ENCODE measurements around the gene ENTPD8.

ENTPD8 gene

DNA sequence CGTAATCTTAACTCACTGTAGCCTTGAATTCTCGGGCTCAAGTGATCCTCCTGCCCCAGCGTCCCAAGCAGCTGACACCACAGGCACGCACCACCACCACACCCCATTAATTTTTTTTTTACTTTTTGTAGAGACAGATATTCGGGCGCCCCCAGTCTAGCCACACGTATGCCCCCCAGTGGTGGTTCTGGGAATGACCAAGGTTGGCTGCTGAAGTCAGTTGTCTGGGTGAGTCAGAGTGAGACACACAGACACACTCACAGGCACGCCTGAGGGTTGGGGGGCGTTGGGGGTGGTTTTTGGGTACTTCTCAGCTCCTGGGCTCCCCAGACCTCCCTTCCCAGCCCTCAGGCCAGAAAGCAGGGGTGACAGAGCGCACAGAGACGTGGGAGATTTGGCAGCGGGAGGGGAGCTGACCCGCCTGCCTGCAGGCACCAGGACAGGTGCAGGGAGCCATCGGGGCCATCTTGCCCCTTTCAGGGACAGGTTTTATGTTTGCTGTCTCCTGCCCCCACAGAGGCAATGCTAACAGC is 4.2 kb upstream of the ENTPD8 start:
- DNase-seq: peak; percentile 33

GRCh38 chr9:137444106-137444790 is 3.1 kb upstream of the ENTPD8 start:
- no peak for DNase-seq

GRCh38 chr9:137441935-137442321 is 771 bp upstream of the ENTPD8 start:
- DNase-seq: peak; percentile 15

DNA sequence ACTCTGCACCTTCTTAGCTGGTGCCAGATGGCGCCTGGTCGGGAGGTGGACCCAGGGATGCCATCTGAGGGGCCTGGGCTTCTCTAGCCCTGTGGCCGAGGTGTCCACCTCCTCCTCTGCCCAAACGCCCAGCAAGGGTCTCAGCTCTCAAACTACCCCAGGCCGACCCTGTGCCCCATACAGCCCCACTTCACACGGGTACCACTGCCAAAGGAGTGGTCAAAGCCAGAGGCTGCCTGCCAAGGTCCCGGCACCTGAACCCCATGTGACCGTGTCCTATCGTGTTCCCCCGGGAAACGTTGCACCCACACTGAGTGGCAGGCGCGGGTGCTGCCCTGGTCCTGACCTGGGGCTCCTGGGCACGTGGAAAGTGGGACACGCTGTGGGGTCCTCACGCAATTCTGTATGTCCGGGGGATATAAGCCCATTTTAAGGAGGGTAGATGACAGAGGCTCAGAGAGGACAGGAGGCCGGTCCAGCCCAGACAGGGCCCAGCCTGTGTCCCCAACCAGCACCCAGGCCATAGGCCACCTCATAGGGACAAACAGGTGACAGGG is 1.9 kb downstream of the ENTPD8 start:
- DNase-seq: no peak

DNA sequence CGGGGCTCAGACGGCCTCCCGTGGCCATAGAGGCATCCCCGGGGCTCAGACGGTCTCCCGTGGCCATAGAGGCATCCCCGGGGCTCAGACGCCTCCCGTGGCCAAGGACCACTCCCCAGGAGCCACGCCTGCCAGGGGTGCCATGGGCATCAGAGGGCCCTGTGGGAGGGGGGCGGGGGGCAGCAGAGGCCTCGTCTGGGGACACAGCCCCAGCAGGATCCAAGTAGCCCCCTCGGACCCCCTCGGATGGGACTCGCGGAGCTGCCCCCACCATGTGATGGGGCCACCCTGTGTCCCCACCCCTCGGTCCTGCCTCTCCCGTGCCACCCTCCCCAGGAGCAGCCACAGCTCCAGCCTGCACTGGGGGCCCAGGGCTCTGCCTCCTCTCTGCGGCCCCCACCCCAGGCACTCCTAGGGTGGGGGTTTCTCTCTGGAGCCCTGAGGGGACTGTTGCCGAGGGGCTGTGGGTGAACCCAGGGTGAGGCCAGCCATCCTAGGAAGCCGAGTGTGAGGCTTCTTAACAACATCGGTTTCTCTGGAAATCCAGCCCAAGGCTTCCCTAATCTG is 2.5 kb downstream of the ENTPD8 start:
- DNase-seq: no peak

GRCh38 chr9:137437691-137438590 is 3.2 kb downstream of the ENTPD8 start:
- DNase-seq: no peak

- no peak for DNase-seq
Observed at GRCh38 chr9:137436761-137437600, 4.2 kb downstream of the ENTPD8 start.

GRCh38 chr9:137435980-137436760 is 5.0 kb downstream of the ENTPD8 start:
- DNase-seq: no peak

DNA sequence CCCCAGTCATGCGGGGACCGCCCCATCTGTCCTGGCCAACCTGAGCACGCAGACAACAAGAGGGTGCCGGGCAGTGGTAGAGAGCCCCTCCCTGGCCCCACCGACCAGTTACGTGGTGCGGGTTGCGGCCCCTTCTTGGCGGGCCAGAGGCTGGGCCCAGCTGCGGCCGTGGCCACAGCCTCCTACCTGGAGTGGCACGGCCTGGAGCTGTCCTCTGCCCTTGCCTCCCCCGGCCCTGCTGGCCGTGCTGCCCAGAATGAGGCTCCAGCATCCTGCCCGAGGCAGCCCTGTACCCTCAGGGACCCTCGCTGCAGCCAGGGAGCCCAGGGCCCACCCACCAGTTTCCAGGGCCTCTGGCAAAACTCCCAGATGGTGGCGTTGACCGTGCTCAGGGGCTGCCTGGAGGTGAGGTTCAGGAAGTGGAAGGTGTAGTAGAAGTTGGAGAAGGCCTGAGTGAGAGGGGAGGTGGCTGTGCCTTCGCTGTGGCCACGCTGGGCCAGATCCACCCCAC is 5.7 kb downstream of the ENTPD8 start:
- no peak for DNase-seq

- DNase-seq: no peak
Observed at GRCh38 chr9:137434498-137435380, 6.4 kb downstream of the ENTPD8 start.

GRCh38 chr9:137433916-137434431 is 7.2 kb downstream of the ENTPD8 start:
- no peak for DNase-seq

DNA sequence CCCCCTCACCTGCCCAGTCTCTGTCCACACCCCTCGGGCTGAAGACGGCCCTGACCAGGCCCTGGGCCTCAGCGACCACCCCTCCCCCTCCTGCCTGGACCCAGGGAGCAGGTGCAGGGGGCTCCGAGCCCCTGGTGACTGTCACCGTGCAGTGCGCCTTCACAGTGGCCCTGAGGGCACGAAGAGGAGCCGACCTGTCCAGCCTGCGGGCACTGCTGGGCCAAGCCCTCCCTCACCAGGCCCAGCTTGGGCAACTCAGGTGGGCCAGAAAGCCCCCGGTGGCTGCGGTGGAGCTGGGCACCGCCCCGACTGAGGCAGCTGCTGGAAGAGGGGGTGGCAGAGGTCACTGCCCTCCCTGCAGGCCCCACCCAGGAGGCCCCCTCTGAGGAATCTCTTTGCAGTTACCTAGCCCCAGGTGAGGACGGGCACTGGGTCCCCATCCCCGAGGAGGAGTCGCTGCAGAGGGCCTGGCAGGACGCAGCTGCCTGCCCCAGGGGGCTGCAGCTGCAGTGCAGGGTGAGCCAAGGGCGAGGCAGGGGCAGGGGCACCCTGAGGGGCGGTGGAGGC is 7.7 kb downstream of the ENTPD8 start:
- no peak for DNase-seq

DNA sequence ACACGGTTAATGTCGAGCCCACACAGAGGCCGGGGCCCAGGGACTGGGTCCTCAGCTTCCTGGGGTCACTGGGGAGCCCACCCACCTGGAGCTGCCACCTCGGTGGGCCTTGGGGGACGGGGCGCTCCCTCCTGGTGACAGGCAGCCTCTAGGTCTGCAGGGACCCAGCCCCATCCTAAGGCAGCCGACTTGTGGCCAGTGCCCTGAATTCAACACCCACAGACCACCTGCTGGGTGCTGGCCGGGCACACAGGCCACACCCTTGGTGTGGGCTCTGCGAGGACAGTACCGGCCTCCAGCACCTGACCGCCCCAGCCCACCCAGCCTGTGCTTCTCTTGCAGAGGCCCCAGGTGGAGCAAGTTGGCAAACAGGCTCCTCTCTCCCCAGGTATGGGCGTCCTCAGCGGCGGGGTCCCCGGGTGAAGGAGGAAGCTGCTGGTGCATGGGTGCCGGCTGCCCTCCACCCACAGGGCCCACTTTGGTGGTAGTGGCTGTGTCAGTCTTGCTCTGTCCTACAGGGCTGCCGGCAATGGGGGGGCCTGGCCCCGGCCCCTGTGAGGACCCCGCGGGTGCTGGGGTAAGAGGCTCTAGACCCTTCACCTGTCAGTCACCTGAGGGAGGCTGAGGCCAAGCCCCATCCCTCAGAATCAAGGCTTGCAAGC is 8.3 kb downstream of the ENTPD8 start:
- DNase-seq: no peak

- no peak for DNase-seq
Observed at GRCh38 chr9:137431416-137431931, 9.7 kb downstream of the ENTPD8 start.

DNA sequence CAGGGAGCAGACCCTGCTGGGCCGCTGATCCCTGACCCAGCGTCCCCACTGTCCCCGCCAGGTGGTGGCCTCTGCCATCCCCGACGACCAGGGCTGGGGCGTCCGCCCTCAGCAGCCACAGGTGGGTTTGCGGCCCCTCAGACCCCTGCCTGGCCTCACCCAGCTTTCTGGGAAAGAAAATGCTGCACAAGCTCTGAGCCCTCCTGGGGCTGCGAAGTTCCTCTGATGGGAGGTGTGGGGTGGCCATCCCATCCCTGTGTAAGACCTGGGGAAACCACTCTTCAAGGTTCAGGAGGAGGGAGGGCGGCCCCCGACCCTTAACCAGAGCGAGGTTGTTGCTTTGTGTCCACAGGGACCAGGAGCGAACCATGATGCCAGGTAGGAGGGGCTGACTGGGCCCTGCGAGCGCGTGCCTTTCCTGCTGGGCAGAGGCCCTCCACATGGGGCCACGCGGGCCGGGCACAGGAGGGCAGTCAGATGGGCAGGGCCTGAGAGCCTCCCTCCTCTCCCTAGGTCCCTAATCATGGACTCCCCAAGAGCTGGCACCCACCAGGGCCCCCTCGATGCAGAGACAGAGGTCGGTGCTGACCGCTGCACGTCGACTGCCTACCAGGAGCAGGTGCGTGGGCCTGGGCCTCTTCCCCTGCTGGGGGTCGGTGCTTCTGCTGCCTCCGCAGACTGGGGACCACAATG is 10.3 kb downstream of the ENTPD8 start:
- DNase-seq: no peak

DNA sequence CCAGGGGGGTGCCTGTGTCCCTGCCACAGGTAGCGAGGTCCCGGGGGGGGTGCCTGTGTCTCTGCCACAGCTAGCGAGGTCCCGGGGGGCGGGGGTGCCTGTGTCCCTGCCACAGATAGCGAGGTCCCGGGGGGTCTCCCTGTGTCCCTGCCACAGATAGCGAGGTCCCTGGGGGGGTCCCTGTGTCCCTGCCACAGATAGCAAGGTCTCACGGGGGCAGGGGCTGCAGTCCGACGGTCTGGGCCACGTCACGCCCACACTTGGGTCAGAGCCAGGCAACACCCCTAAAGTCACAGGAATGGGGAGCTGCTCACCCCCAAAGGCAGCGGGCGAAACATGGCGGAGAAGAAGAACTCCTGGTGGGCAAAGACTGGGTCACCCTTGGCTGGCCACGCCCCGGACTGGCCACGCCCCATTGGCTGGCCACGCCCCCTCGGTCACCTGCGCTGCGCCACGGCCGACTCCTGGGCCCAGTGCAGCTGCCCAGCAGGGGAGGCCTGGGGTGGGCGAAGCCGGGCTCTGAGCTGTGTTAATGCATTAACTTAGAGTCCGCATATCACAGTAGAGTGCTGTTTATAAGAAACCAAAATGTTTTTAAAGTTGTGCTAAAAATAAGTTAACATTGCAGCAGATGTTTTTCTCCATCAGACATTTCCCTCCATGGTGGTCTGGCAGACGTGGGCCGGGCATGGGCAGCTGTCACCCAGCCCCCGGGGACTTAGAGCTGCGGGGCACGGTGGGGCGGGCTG is 11.0 kb downstream of the ENTPD8 start:
- DNase-seq: no peak

DNA sequence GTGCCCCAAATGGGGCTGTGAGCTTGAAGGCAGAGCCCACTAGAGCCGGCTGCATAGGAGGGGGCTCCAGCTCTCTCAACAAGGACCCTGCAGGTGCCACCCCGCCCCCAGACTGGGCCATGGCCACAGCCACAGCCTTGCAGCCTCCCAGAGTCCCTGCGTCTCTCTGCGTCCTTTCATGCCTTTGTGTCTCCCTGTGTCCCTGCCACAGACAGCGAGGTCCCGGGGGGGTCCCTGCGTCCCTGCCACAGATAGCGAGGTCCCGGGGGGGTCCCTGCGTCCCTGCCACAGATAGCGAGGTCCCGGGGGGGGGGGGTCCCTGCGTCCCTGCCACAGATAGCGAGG is 11.6 kb downstream of the ENTPD8 start:
- no peak for DNase-seq
